ENCODE results near the gene OTC. TPM values are rescaled to one million over a fixed set of nuclear protein-coding genes. Genes with fewer than 3 reads are reported as not detected.

Gene OTC
- total RNA-seq (ENCODE audit: low replicate concordance): not detected in 2 replicates

DNA sequence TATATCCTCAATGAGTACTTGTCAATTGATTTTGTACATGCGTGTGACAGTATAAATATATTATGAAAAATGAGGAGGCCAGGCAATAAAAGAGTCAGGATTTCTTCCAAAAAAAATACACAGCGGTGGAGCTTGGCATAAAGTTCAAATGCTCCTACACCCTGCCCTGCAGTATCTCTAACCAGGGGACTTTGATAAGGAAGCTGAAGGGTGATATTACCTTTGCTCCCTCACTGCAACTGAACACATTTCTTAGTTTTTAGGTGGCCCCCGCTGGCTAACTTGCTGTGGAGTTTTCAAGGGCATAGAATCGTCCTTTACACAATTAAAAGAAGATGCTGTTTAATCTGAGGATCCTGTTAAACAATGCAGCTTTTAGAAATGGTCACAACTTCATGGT is at the start of gene OTC:
Gene OTC, plus strand, starts transcription at position 243 of the 400 bp plus-strand sequence. Its CDS starts 93 bp downstream, at position 336.
- Histone ChIP-seq H3K27me3 (no peaks in the 10 kb centered on the region), H2AFZ (replicated peaks) (no peak within 1 kb of the TSS), H3K27ac (no peak within 1 kb of the TSS), H3K79me2 (ENCODE audit: low read depth) (no peaks in the 10 kb centered on the region), H3K9ac (no peak within 1 kb of the TSS), H3F3A (ENCODE audit: low read depth) (no peaks in the 10 kb centered on the region), H3K36me3 (no peaks in the 10 kb centered on the region), H4K20me1 (ENCODE audit: low read depth) (no peaks in the 10 kb centered on the region), H3K4me2 (no peak within 1 kb of the TSS), H3K9me3 (ENCODE audit: low read depth) (peaks cover 6% of the 10 kb centered on the region), H3K4me1 (no peaks in the 10 kb centered on the region), H3K4me3 (no peak within 1 kb of the TSS)
- Mint-ChIP-seq H3K4me1 (no peaks in the 10 kb centered on the region), H3K36me3 (no peaks in the 10 kb centered on the region), H3K9me3 (no peaks in the 10 kb centered on the region), H3K4me3 (no peak within 1 kb of the TSS), H3K27me3 (ENCODE audit: insufficient read depth, low read depth) (no peaks in the 10 kb centered on the region), H3K27ac (no peak within 1 kb of the TSS)
- no peak for DNase-seq (ENCODE audit: low spot score)
- TF ChIP-seq, protein P1, sequence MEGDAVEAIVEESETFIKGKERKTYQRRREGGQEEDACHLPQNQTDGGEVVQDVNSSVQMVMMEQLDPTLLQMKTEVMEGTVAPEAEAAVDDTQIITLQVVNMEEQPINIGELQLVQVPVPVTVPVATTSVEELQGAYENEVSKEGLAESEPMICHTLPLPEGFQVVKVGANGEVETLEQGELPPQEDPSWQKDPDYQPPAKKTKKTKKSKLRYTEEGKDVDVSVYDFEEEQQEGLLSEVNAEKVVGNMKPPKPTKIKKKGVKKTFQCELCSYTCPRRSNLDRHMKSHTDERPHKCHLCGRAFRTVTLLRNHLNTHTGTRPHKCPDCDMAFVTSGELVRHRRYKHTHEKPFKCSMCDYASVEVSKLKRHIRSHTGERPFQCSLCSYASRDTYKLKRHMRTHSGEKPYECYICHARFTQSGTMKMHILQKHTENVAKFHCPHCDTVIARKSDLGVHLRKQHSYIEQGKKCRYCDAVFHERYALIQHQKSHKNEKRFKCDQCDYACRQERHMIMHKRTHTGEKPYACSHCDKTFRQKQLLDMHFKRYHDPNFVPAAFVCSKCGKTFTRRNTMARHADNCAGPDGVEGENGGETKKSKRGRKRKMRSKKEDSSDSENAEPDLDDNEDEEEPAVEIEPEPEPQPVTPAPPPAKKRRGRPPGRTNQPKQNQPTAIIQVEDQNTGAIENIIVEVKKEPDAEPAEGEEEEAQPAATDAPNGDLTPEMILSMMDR (IDR thresholded peaks at IDR 0.05): no peak
- no peak for TF ChIP-seq EZH2 (IDR thresholded peaks at IDR 0.05)
- TF ChIP-seq EZH2phosphoT487 (IDR thresholded peaks at IDR 0.05): no peak

DNA sequence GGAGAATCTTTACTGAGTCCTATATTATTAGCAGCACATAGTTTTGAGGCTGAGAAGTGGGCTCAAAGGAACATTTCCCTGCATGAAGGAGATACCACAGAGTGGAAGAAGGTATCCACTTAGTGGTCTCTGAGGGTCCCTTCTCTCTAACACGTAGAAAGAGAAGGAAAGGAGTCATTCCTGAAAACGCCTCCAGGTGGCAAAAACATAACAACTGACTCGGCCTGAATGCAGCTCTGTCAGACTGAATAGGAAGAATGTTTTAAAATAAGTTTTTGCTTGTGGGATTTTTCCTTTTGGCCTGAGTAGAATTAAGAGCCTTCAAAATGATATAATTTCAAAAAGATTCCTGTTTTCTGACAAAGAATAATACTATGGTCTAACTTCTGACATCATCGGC is 48.4 kb upstream of the OTC start:
- H3K4me1 ChIP-seq: no peaks in the 10 kb centered on the region
- H3K4me1 Mint-ChIP-seq: no peaks in the 10 kb centered on the region
- no peaks in the 10 kb centered on the region for H3K36me3 Mint-ChIP-seq
- TF ChIP-seq EZH2 (IDR thresholded peaks at IDR 0.05): no peak
- TF ChIP-seq, protein P1 (IDR thresholded peaks at IDR 0.05): peak; percentile 41
- no peak for TF ChIP-seq EZH2phosphoT487 (IDR thresholded peaks at IDR 0.05)
- H3K4me3 Mint-ChIP-seq: no peak overlapping the region
- H3K36me3 ChIP-seq: peaks cover 3% of the 10 kb centered on the region
- no peak overlapping the region for H2AFZ ChIP-seq (replicated peaks)
- no peaks in the 10 kb centered on the region for H3F3A ChIP-seq (ENCODE audit: low read depth)
- H3K4me3 ChIP-seq: no peak overlapping the region
- H3K4me2 ChIP-seq: no peak overlapping the region
- H3K79me2 ChIP-seq (ENCODE audit: low read depth): no peaks in the 10 kb centered on the region
- no peaks in the 10 kb centered on the region for H4K20me1 ChIP-seq (ENCODE audit: low read depth)
- peak; percentile 14 for DNase-seq (ENCODE audit: low spot score)
- peaks cover 10% of the 10 kb centered on the region for H3K9me3 ChIP-seq (ENCODE audit: low read depth)
- H3K27ac Mint-ChIP-seq: no peak overlapping the region
- peaks cover 2% of the 10 kb centered on the region for H3K27me3 Mint-ChIP-seq (ENCODE audit: insufficient read depth, low read depth)
- no peak overlapping the region for H3K9ac ChIP-seq
- H3K9me3 Mint-ChIP-seq: no peaks in the 10 kb centered on the region
- no peaks in the 10 kb centered on the region for H3K27me3 ChIP-seq
- H3K27ac ChIP-seq: no peak overlapping the region

DNA sequence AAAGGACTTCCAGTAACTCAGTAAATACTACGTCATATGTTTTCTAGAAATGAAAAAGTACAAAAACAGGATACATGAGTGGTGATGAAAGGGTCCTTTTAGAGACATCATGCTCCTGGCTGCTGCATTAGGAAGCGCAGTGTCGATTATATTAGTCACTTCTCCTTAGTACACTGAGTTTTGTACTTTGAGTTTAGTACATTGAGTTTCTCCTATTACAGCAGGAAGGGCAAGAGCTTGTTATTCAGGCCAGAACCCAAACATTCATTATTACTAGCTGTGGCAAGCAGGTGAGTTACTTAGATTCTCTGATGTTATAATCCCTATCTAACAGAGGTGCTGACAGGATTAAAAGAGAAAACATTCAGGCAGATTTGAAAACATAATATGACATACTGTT is 46.4 kb upstream of the OTC start:
- Histone ChIP-seq H3K4me1 (no peaks in the 10 kb centered on the region), H3K9ac (no peak overlapping the region), H3K27ac (no peak overlapping the region), H2AFZ (replicated peaks) (no peak overlapping the region), H3K4me2 (no peak overlapping the region), H4K20me1 (ENCODE audit: low read depth) (no peaks in the 10 kb centered on the region), H3K27me3 (no peaks in the 10 kb centered on the region), H3F3A (ENCODE audit: low read depth) (no peaks in the 10 kb centered on the region), H3K36me3 (no peaks in the 10 kb centered on the region), H3K79me2 (ENCODE audit: low read depth) (no peaks in the 10 kb centered on the region), H3K9me3 (ENCODE audit: low read depth) (peaks cover 10% of the 10 kb centered on the region), H3K4me3 (no peak overlapping the region)
- H3K9me3 Mint-ChIP-seq: no peaks in the 10 kb centered on the region
- H3K27me3 Mint-ChIP-seq (ENCODE audit: insufficient read depth, low read depth): peaks cover 2% of the 10 kb centered on the region
- H3K27ac Mint-ChIP-seq: no peak overlapping the region
- no peaks in the 10 kb centered on the region for H3K36me3 Mint-ChIP-seq
- no peak overlapping the region for H3K4me3 Mint-ChIP-seq
- TF ChIP-seq, protein P1 (IDR thresholded peaks at IDR 0.05): no peak
- TF ChIP-seq EZH2 (IDR thresholded peaks at IDR 0.05) (no peak), EZH2phosphoT487 (IDR thresholded peaks at IDR 0.05) (no peak)
- no peak for DNase-seq (ENCODE audit: low spot score)
- H3K4me1 Mint-ChIP-seq: no peaks in the 10 kb centered on the region
